Neural cell (in vitro differentiated cells): ENCODE data around the gene RERE.

Experiments
- EZH2 ChIP-seq: fragments of 200-600, 300-800 bp; shearing (Covaris generic), sonication (generic); IDR thresholded peaks from 2 replicates; pipeline ENCODE4 v1.6.1; 2014; ENCODE audit warnings: antibody characterized with exemption, low read length, borderline replicate concordance, mild to moderate bottlenecking; ENCODE audit not compliant: insufficient read depth, poor library complexity, severe bottlenecking
- TF ChIP-seq, protein P1 (sequence below): fragments of 450-650 bp; IDR thresholded peaks from 2 replicates; pipeline ENCODE4 v1.5.1; 2014; ENCODE audit warnings: antibody characterized with exemption, mild to moderate bottlenecking, moderate library complexity; ENCODE audit not compliant: poor library complexity, severe bottlenecking

GRCh38 chr1:8563944-8564537 lies 253.4 kb downstream of the RERE start:
- TF ChIP-seq, protein P1, sequence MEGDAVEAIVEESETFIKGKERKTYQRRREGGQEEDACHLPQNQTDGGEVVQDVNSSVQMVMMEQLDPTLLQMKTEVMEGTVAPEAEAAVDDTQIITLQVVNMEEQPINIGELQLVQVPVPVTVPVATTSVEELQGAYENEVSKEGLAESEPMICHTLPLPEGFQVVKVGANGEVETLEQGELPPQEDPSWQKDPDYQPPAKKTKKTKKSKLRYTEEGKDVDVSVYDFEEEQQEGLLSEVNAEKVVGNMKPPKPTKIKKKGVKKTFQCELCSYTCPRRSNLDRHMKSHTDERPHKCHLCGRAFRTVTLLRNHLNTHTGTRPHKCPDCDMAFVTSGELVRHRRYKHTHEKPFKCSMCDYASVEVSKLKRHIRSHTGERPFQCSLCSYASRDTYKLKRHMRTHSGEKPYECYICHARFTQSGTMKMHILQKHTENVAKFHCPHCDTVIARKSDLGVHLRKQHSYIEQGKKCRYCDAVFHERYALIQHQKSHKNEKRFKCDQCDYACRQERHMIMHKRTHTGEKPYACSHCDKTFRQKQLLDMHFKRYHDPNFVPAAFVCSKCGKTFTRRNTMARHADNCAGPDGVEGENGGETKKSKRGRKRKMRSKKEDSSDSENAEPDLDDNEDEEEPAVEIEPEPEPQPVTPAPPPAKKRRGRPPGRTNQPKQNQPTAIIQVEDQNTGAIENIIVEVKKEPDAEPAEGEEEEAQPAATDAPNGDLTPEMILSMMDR, result no peak
- TF ChIP-seq EZH2, result no peak
